Stimulated activated CD8-positive, alpha-beta memory T cell treated with anti-CD3 and anti-CD28 coated beads, Interleukin-7, amount 100 ng/mL, for 24 hours (primary cell): ENCODE results near the gene MAST3.
A peak's percentile ranks its signal among the peaks of the same experiment; 100 is the strongest.

ENCODE experiments used
- DNase-seq: peaks from one replicate; pipeline ENCODE4 v3.0.0-alpha.2; 2020; ENCODE audit warnings: low read depth

MAST3 gene

DNA sequence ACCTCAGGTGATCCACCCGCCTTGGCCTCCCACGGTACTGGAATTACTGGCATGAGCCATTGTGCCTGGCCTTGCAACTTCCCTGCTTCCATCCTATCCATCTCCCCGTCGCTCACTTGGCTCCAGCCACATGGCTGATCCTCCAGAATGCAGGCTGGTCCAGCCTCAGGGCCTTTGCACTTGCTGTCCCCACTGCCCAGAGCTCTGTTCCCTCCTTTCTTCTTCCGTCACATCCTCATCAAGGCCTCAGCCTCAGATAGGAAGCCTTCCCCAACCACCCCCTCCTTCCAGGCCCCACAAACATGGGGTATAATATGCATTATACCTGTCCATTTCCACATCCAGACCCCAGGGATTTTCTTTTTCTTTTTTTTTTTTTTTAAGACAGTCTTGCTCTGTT, 16.2 kb downstream of the MAST3 start:
- no peak for DNase-seq

- no peak for DNase-seq
These were observed 16.9 kb downstream of the MAST3 start for GRCh38 chr19:18114483-18114882.

- DNase-seq: no peak
These were observed 19.8 kb downstream of the MAST3 start for GRCh38 chr19:18117364-18117691.

DNA sequence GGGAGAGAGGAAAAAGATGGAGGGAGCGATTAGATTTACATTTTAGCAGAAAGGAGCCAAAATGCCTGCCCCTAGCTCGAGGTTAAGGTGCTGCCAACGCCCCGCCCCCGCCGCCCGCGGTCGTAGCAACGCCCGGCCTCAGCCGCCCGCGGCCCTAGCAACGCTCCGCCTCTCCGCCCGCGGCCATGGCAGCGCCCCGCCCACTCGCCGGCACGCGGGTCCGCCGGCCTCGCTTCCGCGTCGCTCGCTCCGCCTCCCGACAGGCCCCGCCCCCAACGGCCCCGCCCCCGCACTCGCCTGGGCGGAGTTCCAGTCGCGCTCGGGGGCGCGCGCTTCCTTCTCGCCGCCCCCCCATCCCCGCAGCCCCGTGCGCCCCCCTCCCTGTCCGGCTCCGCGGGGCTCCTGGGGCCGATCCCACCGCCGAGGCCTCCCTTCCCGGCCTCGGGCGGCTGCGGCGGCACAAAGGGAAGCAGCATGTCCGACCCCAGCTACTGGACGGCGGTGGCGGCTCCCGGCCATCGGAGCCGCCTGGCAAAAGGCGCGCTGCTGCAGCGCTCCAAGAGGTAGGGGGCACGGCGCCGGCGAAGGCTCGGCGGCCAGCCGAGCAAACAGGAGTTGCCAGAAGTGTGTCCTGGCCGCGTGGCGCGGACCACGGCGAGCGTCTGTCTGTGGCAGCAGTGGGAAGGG, 20.3 kb downstream of the MAST3 start:
- DNase-seq: peak; percentile 89

- no peak for DNase-seq
These were observed 20.9 kb downstream of the MAST3 start for GRCh38 chr19:18118420-18119012.

- DNase-seq: no peak
These were observed 21.6 kb downstream of the MAST3 start for GRCh38 chr19:18119013-18119716.

DNA sequence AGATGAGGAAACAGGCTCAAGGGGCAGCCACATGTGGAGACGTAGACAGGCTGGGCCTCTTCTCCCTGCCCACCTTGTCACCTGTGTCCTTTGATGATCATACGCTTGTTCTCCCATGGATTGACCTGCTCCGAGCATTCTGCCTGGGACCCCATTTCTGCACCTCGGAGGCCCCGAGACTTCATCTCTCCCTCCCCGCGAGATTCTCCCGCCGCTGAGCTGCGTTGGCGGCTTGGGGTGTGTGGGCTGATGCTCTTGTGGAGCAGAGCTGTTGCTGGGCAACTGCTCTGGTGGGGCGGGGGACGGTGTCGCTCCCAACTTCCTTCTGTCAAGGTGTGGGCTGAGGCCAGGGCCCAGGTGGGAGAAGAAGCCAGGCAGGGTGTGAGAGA, 22.1 kb downstream of the MAST3 start:
- DNase-seq: no peak

GRCh38 chr19:18120127-18120526, 22.5 kb downstream of the MAST3 start:
- DNase-seq: no peak

- DNase-seq: no peak
These were observed 23.6 kb downstream of the MAST3 start for GRCh38 chr19:18121166-18121565.

DNA sequence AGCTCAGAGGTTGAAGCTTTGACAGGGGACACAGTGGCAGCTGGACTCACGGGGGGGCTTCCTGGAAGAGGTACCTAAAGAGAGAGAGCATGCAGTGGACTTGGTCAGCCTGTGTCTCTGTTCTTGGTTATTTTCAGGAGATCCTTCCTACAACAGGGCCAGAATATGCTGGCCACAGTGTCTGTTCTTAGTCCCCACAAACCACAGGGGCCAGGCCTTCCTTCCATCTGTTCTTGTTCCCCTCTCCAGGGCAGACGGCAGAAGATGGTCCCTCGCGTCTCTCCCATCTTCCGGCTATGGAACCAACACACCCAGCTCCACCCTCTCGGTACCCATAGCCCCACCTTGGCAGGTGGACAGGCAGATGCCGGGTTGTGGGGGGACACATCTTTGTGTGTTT, 24.8 kb downstream of the MAST3 start:
- no peak for DNase-seq

GRCh38 chr19:18122860-18123795, 25.6 kb downstream of the MAST3 start:
- no peak for DNase-seq

GRCh38 chr19:18123819-18124218, 26.2 kb downstream of the MAST3 start:
- no peak for DNase-seq

DNA sequence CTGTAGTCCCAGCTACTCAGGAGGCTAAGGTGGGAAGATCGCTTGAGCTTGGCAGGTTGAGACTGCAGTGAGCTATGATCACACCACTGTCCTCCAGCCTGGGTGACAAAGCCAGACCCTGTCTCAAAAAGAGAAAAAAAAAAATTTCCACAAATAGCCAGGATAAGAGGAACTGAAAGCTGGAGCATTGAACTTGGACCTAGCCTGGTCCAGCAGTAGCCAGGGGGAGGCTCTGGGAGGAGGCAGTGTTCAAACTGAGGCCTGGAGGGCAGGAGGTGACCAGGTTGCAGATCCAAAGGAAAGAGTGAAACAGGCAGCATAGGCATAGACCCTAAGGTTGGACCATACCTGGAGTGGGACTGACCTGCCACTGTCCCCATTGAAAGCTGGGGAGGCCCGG, 28.5 kb downstream of the MAST3 start:
- DNase-seq: no peak

DNA sequence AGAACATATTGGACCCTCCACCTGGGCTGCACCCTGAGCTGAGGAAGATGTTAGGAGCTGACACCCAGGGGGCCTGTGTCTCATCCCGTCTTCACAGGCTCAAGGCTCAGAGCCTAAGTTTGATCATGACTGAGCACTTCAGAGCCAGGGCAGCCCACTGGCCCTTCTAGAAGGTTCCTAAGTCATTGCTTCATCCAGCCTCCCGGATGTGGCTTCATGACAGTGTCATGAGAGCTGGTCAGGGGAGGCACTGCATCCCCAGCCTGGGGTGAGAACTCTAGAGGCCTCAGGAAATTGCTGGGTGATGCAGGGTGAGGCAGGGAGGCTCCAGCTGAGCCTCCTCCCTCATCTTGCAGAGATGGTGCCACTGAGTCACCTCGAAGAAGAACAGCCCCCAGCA, 30.5 kb downstream of the MAST3 start:
- no peak for DNase-seq

GRCh38 chr19:18128805-18129204, 31.2 kb downstream of the MAST3 start:
- DNase-seq: no peak

GRCh38 chr19:18130523-18131242, 33.1 kb downstream of the MAST3 start:
- DNase-seq: no peak

GRCh38 chr19:18131841-18132596, 34.4 kb downstream of the MAST3 start:
- DNase-seq: no peak

GRCh38 chr19:18135712-18136584, 38.4 kb downstream of the MAST3 start:
- DNase-seq: no peak

DNA sequence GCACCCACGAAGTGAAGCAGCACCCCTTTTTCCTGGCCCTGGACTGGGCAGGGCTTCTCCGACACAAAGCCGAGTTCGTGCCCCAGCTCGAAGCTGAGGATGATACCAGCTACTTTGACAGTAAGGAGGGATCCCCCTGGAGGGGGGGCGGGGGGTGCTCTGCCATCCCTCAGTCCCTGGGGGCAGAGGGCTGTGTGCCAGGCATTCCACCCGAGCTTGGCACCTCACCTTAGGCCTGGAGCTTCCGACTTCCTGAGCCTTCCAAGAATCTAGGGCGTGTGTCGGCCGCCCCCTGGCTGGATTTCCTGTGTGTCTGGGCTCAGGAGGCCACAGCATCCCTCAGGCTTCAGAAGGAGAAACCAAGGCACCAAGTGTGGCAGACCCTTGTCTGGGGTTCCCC, 39.7 kb downstream of the MAST3 start:
- no peak for DNase-seq
